ENCODE measurements around the gene SIT1. TPM values are rescaled to one million over a fixed set of nuclear protein-coding genes. Genes with fewer than 3 reads are reported as not detected.

The SIT1 gene
- total and polyA plus RNA-seq, 12 donors: 0.19 to 3.6 (median 0.31) TPM; not detected in 5

DNA sequence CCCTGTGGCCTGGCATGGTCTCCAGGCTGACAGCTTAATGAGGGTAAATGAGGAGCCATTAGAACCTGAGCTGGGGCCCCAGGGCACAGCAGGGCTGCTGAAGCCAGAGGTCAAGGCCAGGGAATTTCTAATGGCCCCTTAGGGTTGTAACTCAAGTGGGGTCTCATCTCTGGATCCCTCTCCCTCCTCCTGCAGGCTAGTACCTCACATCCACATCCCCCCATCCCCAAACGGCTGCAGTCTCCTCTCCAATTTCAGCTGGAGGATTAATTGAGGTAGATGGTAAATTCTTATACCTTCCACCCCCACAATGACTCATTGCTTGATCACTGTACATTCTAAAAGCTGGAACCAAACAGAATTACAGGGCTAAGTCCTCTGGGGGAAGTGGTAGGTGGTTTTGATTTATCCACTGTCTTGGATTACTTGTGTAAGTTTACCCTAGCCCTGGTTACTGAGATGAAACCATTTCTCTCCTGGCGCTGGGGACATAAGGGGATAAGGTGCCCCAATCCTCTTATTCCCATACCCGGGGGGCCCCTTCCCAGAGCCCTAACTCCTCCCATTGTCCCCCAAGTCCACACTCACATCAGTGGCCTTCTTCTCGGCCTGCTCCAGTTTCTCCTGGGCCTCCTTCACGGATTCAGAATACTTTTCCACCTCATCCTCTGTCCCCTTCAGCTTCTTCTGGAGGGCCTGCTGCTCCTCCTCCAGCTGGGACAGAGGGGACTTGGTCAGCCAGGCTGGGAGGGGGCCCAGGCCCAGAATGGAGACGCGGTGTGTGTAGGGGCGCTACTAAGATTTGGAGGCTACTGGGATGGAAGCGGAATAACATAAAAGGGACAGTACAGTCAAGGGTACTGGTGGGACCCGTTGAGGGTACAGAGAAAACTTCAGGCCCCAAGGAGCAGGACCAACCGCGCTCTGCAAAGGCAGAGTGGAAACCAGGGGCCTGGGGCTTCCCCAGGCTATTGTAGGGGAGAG lies 38.1 kb upstream of the SIT1 start:
- Histone ChIP-seq H3K9me3 (no peaks in the 10 kb centered on the region), H3K27me3 (peaks cover 0 to 8% (median 0%) of the 10 kb centered on the region in 7 donors), H3K4me1 (peaks cover 9 to 67% (median 48%) of the 10 kb centered on the region in 9 donors), H3K4me3 (peak overlapping the region; percentile 45 to 86 (median 71)), H3K27ac (peak overlapping the region; percentile 72 to 100 (median 94)), H3K36me3 (peaks cover 0 to 30% (median 18%) of the 10 kb centered on the region in 9 donors)
- DNase-seq: no peak
- peak in 1 of 8 donors; percentile 2 for ATAC-seq
- WGBS, 2 donors: 46 to 49% methylated on average over 12 of the region's 12 CpGs
- intact Hi-C loops (cut with DNase I): loop anchor here in 2 of 10 donors (2.0 kb wide), 1 partner anchor 30 kb away; the partner anchor contains the start of genes CCDC107 (in 2 of the 2) and RMRP (in 2 of the 2)
- TF ChIP-seq, protein P1, sequence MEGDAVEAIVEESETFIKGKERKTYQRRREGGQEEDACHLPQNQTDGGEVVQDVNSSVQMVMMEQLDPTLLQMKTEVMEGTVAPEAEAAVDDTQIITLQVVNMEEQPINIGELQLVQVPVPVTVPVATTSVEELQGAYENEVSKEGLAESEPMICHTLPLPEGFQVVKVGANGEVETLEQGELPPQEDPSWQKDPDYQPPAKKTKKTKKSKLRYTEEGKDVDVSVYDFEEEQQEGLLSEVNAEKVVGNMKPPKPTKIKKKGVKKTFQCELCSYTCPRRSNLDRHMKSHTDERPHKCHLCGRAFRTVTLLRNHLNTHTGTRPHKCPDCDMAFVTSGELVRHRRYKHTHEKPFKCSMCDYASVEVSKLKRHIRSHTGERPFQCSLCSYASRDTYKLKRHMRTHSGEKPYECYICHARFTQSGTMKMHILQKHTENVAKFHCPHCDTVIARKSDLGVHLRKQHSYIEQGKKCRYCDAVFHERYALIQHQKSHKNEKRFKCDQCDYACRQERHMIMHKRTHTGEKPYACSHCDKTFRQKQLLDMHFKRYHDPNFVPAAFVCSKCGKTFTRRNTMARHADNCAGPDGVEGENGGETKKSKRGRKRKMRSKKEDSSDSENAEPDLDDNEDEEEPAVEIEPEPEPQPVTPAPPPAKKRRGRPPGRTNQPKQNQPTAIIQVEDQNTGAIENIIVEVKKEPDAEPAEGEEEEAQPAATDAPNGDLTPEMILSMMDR (IDR thresholded peaks at IDR 0.05): no peak

DNA sequence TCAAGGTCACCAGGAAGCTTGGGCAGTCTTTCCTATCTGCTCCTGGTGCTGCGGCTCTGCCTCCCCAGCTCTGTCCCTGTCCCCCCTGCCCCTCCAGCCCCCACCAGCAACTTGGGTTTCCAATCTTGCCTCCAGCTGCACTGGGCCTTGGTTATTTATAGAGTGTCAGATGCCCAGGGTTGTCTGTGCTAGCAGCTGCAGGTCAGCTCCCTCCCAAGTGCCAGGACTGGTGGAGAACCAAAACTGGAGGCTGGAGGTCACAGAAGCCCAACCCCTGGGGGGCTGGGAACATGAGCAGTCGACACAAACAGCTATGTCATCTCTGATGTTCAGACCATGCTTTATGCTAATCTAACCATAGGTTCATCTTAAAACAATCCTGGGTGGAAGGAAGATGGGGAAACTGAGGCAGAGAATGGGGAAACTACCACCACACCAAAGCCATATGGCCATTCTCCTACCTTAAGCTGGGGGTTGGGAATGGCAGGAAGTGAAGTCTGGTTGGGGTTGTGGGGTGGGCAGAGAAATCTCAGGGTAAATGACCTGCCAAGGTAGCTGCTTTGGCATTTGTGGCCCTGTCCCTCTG lies 37.3 kb upstream of the SIT1 start:
- H3K27me3 ChIP-seq: peaks cover 0 to 8% (median 0%) of the 10 kb centered on the region in 7 donors
- H3K36me3 ChIP-seq: peaks cover 0 to 38% (median 25%) of the 10 kb centered on the region in 9 donors
- no peaks in the 10 kb centered on the region for H3K9me3 ChIP-seq
- intact Hi-C loops (cut with DNase I): loop anchor here in 3 of 10 donors (2.0 kb wide), 2 partner anchors 23 to 29 kb away; partner anchors contain the start of genes CCDC107 (in 2 of the 3), RMRP (in 2 of the 3) and ARHGEF39 (in 1 of the 3)
- peak overlapping the region in 9 of 10 donors; percentile 45 to 86 (median 75) for H3K4me3 ChIP-seq
- TF ChIP-seq, protein P1 (IDR thresholded peaks at IDR 0.05): no peak
- peak in 1 of 8 donors; percentile 4 for ATAC-seq
- 38 to 42% methylated on average over 2 of the region's 2 CpGs for WGBS, 2 donors
- H3K27ac ChIP-seq: peak overlapping the region; percentile 42 to 100 (median 94)
- DNase-seq: peak in 1 of 2 donors; percentile 47
- H3K4me1 ChIP-seq: peaks cover 9 to 71% (median 48%) of the 10 kb centered on the region in 9 donors

DNA sequence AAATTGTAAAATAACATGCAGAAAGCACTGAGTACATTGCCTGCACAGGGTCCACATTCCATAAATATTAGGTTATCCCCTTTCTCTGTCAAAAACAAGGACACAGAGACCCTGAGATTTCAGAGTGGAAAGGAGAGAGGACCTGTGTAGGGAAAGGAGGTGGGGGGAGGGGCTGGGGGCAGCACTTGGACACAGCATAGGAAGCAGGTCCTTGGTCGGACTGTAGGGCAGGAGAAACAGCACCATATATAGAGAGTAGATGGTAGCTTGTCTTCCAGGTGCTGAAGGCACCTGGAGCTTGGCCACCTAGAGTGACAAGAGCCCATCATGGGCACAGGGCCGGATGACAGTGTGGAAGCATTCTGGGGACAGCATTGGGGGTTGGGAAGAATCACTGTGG lies 36.6 kb upstream of the SIT1 start:
- 54 to 58% methylated on average over 2 of the region's 2 CpGs for WGBS, 2 donors
- DNase-seq (no peak), ATAC-seq (no peak)
- no peaks in the 10 kb centered on the region for H3K9me3 ChIP-seq
- TF ChIP-seq, protein P1 (IDR thresholded peaks at IDR 0.05): no peak
- H3K4me3 ChIP-seq: peak overlapping the region in 9 of 10 donors; percentile 45 to 86 (median 75)
- H3K4me1 ChIP-seq: peaks cover 9 to 71% (median 48%) of the 10 kb centered on the region in 9 donors
- peaks cover 0 to 8% (median 0%) of the 10 kb centered on the region in 7 donors for H3K27me3 ChIP-seq
- intact Hi-C loops (cut with DNase I): loop anchor here in 1 of 10 donors (2.0 kb wide), 1 partner anchor 23 kb away; the partner anchor contains the start of gene ARHGEF39
- H3K27ac ChIP-seq: peak overlapping the region in 9 of 10 donors; percentile 42 to 100 (median 97)
- peaks cover 0 to 45% (median 32%) of the 10 kb centered on the region in 9 donors for H3K36me3 ChIP-seq
